RPMI8226 (cell line): ENCODE measurements around the gene DNM3.

ENCODE experiments used
- DNase-seq: peaks from one replicate; pipeline ENCODE4 v3.0.0-alpha.2; 2015

Gene DNM3

GRCh38 chr1:172145231-172145651 is 303.9 kb downstream of the DNM3 start:
- no peak for DNase-seq

- no peak for DNase-seq
Observed at GRCh38 chr1:172145656-172146055, 304.4 kb downstream of the DNM3 start.

- DNase-seq, result no peak
Observed at GRCh38 chr1:172146141-172146850, 305.0 kb downstream of the DNM3 start.

- DNase-seq, result no peak
Observed at GRCh38 chr1:172147541-172147940, 306.2 kb downstream of the DNM3 start.

- no peak for DNase-seq
Observed at GRCh38 chr1:172148213-172148612, 306.9 kb downstream of the DNM3 start.

GRCh38 chr1:172148707-172149106 is 307.4 kb downstream of the DNM3 start:
- DNase-seq, result no peak

GRCh38 chr1:172149346-172149745 is 308.0 kb downstream of the DNM3 start:
- DNase-seq, result no peak

GRCh38 chr1:172154551-172154950 is 313.3 kb downstream of the DNM3 start:
- no peak for DNase-seq

- no peak for DNase-seq
Observed at GRCh38 chr1:172155766-172156165, 314.5 kb downstream of the DNM3 start.

GRCh38 chr1:172162236-172162635 is 320.9 kb downstream of the DNM3 start:
- DNase-seq, result no peak

- DNase-seq, result no peak
Observed at GRCh38 chr1:172163498-172164215, 322.4 kb downstream of the DNM3 start.

- no peak for DNase-seq
Observed at GRCh38 chr1:172165403-172165802, 324.1 kb downstream of the DNM3 start.

GRCh38 chr1:172167796-172168596 is 326.7 kb downstream of the DNM3 start:
- no peak for DNase-seq

GRCh38 chr1:172168597-172168872 is 327.2 kb downstream of the DNM3 start:
- DNase-seq, result no peak

GRCh38 chr1:172169836-172170235 is 328.5 kb downstream of the DNM3 start:
- DNase-seq, result no peak

- DNase-seq, result no peak
Observed at GRCh38 chr1:172172352-172172831, 331.1 kb downstream of the DNM3 start.

GRCh38 chr1:172176206-172176605 is 334.9 kb downstream of the DNM3 start:
- DNase-seq, result no peak

- no peak for DNase-seq
Observed at GRCh38 chr1:172177849-172178248, 336.6 kb downstream of the DNM3 start.

- DNase-seq, result peak; percentile 24
Observed at GRCh38 chr1:172178886-172179285, 337.6 kb downstream of the DNM3 start.

- DNase-seq, result no peak
Observed at GRCh38 chr1:172179918-172180317, 338.6 kb downstream of the DNM3 start.

- peak; percentile 73 for DNase-seq
Observed at GRCh38 chr1:172180501-172181285, 339.4 kb downstream of the DNM3 start.

GRCh38 chr1:172184506-172185191 is 343.4 kb downstream of the DNM3 start:
- no peak for DNase-seq
